Fibroblast of mammary gland (primary cell): Measurements from ENCODE around the gene WDFY2.

Experiments
- DNase-seq: peaks from one replicate; pipeline ENCODE4 v3.0.0-alpha.2; 2010; ENCODE audit warnings: low read depth
- H3K4me3 ChIP-seq: 2 replicates; pipeline ENCODE4 v1.5.1; 2011; ENCODE audit warnings: low read depth, mild to moderate bottlenecking, low read length, moderate library complexity; ENCODE audit not compliant: control insufficient read depth
- CTCF ChIP-seq: conservative IDR thresholded peaks from 2 replicates; pipeline ENCODE4 v1.5.1; 2011; ENCODE audit warnings: low read depth, low read length, inconsistent platforms; ENCODE audit not compliant: control insufficient read depth, insufficient read depth

The WDFY2 gene

GRCh38 chr13:51608857-51609406 is 24.7 kb downstream of the WDFY2 start:
- TF ChIP-seq CTCF: no peak
- H3K4me3 ChIP-seq: no peak overlapping the region
- DNase-seq: no peak

- no peak overlapping the region for H3K4me3 ChIP-seq
- no peak for DNase-seq
- TF ChIP-seq CTCF: no peak
These were observed 28.6 kb downstream of the WDFY2 start for GRCh38 chr13:51612867-51613266.

- DNase-seq: no peak
- H3K4me3 ChIP-seq: no peak overlapping the region
- TF ChIP-seq CTCF: no peak
These were observed 29.3 kb downstream of the WDFY2 start for GRCh38 chr13:51613535-51613934.

- H3K4me3 ChIP-seq: no peak overlapping the region
- DNase-seq: peak; percentile 35
- no peak for TF ChIP-seq CTCF
These were observed 30.1 kb downstream of the WDFY2 start for GRCh38 chr13:51614350-51614786.

- no peak overlapping the region for H3K4me3 ChIP-seq
- DNase-seq: no peak
- no peak for TF ChIP-seq CTCF
These were observed 34.4 kb downstream of the WDFY2 start for GRCh38 chr13:51618626-51619025.

GRCh38 chr13:51619614-51620013 is 35.4 kb downstream of the WDFY2 start:
- no peak for TF ChIP-seq CTCF
- DNase-seq: peak; percentile 92
- H3K4me3 ChIP-seq: no peak overlapping the region
